K562 (cell line): ENCODE measurements around the gene ATP9B. TPM values are rescaled to one million over a fixed set of nuclear protein-coding genes. Genes with fewer than 3 reads are reported as not detected.

Source experiments
- ATAC-seq: fragments of 200-7000 bp; cut with Tn5 transposase; 3 replicates; pipeline ENCODE4 v1.9.1; 2020; ENCODE audit warnings: moderate library complexity
- BruUV-seq: library from RNA; stranded (reverse); fragments of 400-500 nt; replicated peaks from 2 replicates; lab custom pipeline; 2021; lab: Mats Ljungman, UMichigan
- CTCF ChIA-PET: fragments of 300-600 bp; formaldehyde crosslinking; extraction: SDS; loops from one replicate; lab custom pipeline; 2021; ENCODE audit warnings: low intra/inter-chr PET ratio; lab: Yijun Ruan, JAX
- POLR2A ChIA-PET: fragments of 300-600, 350-650 bp; sonication (Branson Sonifier 250); formaldehyde crosslinking; extraction: SDS; loops from one replicate; lab custom pipeline; 2021; ENCODE audit warnings: antibody characterized with exemption, inconsistent platforms; lab: Yijun Ruan, JAX
- DNase-seq, 4 experiments: peaks; one replicate each; pipeline versions ENCODE4 v3.0.0 to v3.0.0-alpha.2; 2011 to 2018; ENCODE audit warnings: low spot score in 3 of 4, mixed read lengths in 3 of 4; ENCODE audit errors: extremely low read depth in 1 of 4
- FAIRE-seq: peaks from 2 replicates; lab custom pipeline; 2011; peaks lifted over from hg19 to GRCh38; lab: Jason Lieb, UNC
- H2AFZ ChIP-seq: 2 replicates; pipeline ENCODE4 v1.6.0; 2011; ENCODE audit warnings: low read depth, low read length, control low read depth, inconsistent platforms
- H3K27ac ChIP-seq: fragments of 200-600 bp; 3 replicates; pipeline ENCODE4 v1.8.0; 2011; ENCODE audit warnings: low read depth, mild to moderate bottlenecking, control low read depth, inconsistent platforms, low read length, moderate library complexity, mixed read lengths; ENCODE audit errors: extremely low read depth
- H3K27me3 ChIP-seq, 2 experiments: fragments of 300-600 bp in 1 of 2; 2 replicates in 1 of 2; 3 replicates in 1 of 2; pipeline versions ENCODE4 v1.6.0 to v1.8.0; 2011; ENCODE audit warnings: inconsistent platforms in 2 of 2, low read length in 2 of 2, mild to moderate bottlenecking in 1 of 2, mixed read lengths in 1 of 2, moderate library complexity in 1 of 2; ENCODE audit not compliant: control insufficient read depth in 2 of 2, insufficient read depth in 2 of 2
- H3K36me3 ChIP-seq: fragments of 300-600 bp; 3 replicates; pipeline ENCODE4 v1.8.0; 2011; ENCODE audit warnings: mild to moderate bottlenecking, low read length, inconsistent platforms; ENCODE audit not compliant: control insufficient read depth, insufficient read depth
- H3K4me1 ChIP-seq, 2 experiments: fragments of 200-600 bp in 1 of 2; replicated peaks in 1 of 2; 2 replicates in 1 of 2; 3 replicates in 1 of 2; pipeline versions ENCODE4 v1.5.1 to v1.8.0; 2011; ENCODE audit warnings: inconsistent platforms in 2 of 2, low read length in 2 of 2, mild to moderate bottlenecking in 1 of 2, mixed read lengths in 1 of 2, moderate library complexity in 1 of 2; ENCODE audit not compliant: control insufficient read depth in 2 of 2, insufficient read depth in 2 of 2
- H3K4me2 ChIP-seq: 2 replicates; pipeline ENCODE4 v1.6.1; 2011; ENCODE audit warnings: low read length, control low read depth, inconsistent platforms, mixed read lengths; ENCODE audit not compliant: insufficient read depth
- H3K4me3 ChIP-seq: fragments of 200-600 bp; sonication (generic), shearing (Covaris generic); 2 replicates; pipeline ENCODE4 v1.5.1; 2016; ENCODE audit warnings: control low read depth, inconsistent platforms
- H3K79me2 ChIP-seq: fragments of 200-600 bp; 3 replicates; pipeline ENCODE4 v1.8.0; 2011; ENCODE audit warnings: low read length, inconsistent platforms; ENCODE audit not compliant: control insufficient read depth, insufficient read depth
- H3K9ac ChIP-seq, 2 experiments: 2 replicates each; pipeline versions ENCODE4 v1.6.0 to v1.6.1; 2011; ENCODE audit warnings: low read depth in 2 of 2, low read length in 2 of 2, control low read depth in 1 of 2, inconsistent platforms in 1 of 2, mild to moderate bottlenecking in 1 of 2, mixed read lengths in 1 of 2; ENCODE audit not compliant: insufficient read depth in 1 of 2
- H3K9me1 ChIP-seq: one replicate; pipeline ENCODE4 v1.6.0; 2011; ENCODE audit warnings: inconsistent platforms, mild to moderate bottlenecking, low read length, moderate library complexity; ENCODE audit not compliant: control insufficient read depth, insufficient read depth
- H3K9me3 ChIP-seq: replicated peaks from 2 replicates; pipeline ENCODE4 v1.5.1; 2011; ENCODE audit warnings: low read depth, low read length, inconsistent platforms; ENCODE audit not compliant: control insufficient read depth, insufficient read depth
- H4K20me1 ChIP-seq: replicated peaks from 2 replicates; pipeline ENCODE4 v1.6.1; 2011; ENCODE audit warnings: low read length, inconsistent platforms, mixed read lengths; ENCODE audit not compliant: control insufficient read depth, insufficient read depth
- EGR1 ChIP-seq: fragments of 450-650 bp; conservative IDR thresholded peaks from 2 replicates; pipeline ENCODE4 v1.6.1; 2017; ENCODE audit warnings: mild to moderate bottlenecking
- FOXJ2 ChIP-seq: fragments of 200-800 bp; sonication (Bioruptor generic); IDR thresholded peaks from 2 replicates; pipeline ENCODE4 v1.6.1; 2016; ENCODE audit warnings: missing genetic modification characterization, missing compliant biosample characterization
- FOXM1 ChIP-seq, 2 experiments: fragments of 450-650 bp in 1 of 2; sonication (generic) in 1 of 2; formaldehyde crosslinking in 1 of 2; IDR thresholded peaks; 2 replicates each; pipeline versions ENCODE4 v1.6.1 to v1.9.0; 2017 to 2022; ENCODE audit warnings: low read depth in 2 of 2, mild to moderate bottlenecking in 2 of 2, missing genetic modification reagents in 1 of 2, moderate library complexity in 1 of 2
- MIER1 ChIP-seq: fragments of 450-650 bp; IDR thresholded peaks from 2 replicates; pipeline ENCODE4 v1.6.1; 2016; ENCODE audit warnings: antibody characterized with exemption, mild to moderate bottlenecking, low read depth
- MTA2 ChIP-seq: fragments of 450-650 bp; IDR thresholded peaks from 2 replicates; pipeline ENCODE4 v1.6.1; 2016; ENCODE audit warnings: low read depth
- PCBP2 ChIP-seq: fragments of 200-400 bp; formaldehyde crosslinking; IDR thresholded peaks from 2 replicates; pipeline ENCODE4 v1.6.1; 2018; ENCODE audit warnings: low read length, low read depth, mild to moderate bottlenecking, moderate library complexity; ENCODE audit not compliant: poor library complexity, severe bottlenecking
- TBL1XR1 ChIP-seq, 2 experiments: IDR thresholded peaks; 2 replicates each; pipeline ENCODE4 v1.6.1; 2012; ENCODE audit warnings: improper control_type of control experiment in 2 of 2, low read length in 2 of 2, mild to moderate bottlenecking in 1 of 2
- TEAD1 ChIP-seq, 2 experiments: fragments of 450-650 bp in 1 of 2; sonication (generic) in 1 of 2; formaldehyde crosslinking; IDR thresholded peaks; 2 replicates each; pipeline versions ENCODE4 v1.4.0 to v1.8.0; 2020 to 2022; ENCODE audit warnings: mild to moderate bottlenecking in 2 of 2, missing genetic modification reagents in 1 of 2
- ZEB2 ChIP-seq: fragments of 450-650 bp; IDR thresholded peaks from 2 replicates; pipeline ENCODE4 v1.6.1; 2016
- WGBS: fragments of 100-300 bp; shearing (Covaris generic); methylation state at CpG from one replicate; pipeline ENCODE4 v1.1.6; 2016; ENCODE audit warnings: low coverage, mixed read lengths; ENCODE audit not compliant: insufficient coverage; ENCODE audit errors: missing lambda C conversion rate; 5-methylcytosine and 5-hydroxymethylcytosine counted together
- in situ Hi-C: fragments of 300-500 bp; cut with MboI; formaldehyde crosslinking; loops from 4 replicates; pipeline ENCODE4 v1.15.0; 2018; ENCODE audit warnings: inconsistent platforms, mixed read lengths
- intact Hi-C: fragments of 100-400 bp; cut with micrococcal nuclease; formaldehyde crosslinking; loops from 2 replicates; pipeline ENCODE4 v1.14.2; 2022
- polyA plus RNA-seq, 8 experiments: library from polyadenylated mRNA; depleted of rRNA in 4 of 8; stranded (reverse) in 5 of 8; unstranded in 3 of 8; fragments of >200 nt; fragmentation: Nextera tagmentation in 2 of 8; fragmentation: Illumina TruSeq in 1 of 8; extraction: Ambion mirVana in 2 of 8; extraction: Trizol in 1 of 8; gene quantifications; 2 replicates each; pipeline versions ENCODE4 v1.2.1 to v1.2.3, GENCODE V29; 2011 to 2014; ENCODE audit warnings: inconsistent platforms in 1 of 8, missing spikeins in 1 of 8
- total RNA-seq, 7 experiments: library from RNA; depleted of rRNA in 6 of 7; stranded (reverse); fragments of >200 nt in 6 of 7; fragmentation: Illumina TruSeq in 2 of 7; extraction: Trizol in 2 of 7; gene quantifications; 2 replicates each; pipeline versions ENCODE4 v1.2.1 to v1.2.3, GENCODE V29; 2011 to 2021; ENCODE audit warnings: low replicate concordance in 1 of 7
- TF ChIP-seq, protein P1 (sequence below): fragments of 250-450 bp; sonication (Bioruptor Pico); IDR thresholded peaks from 2 replicates; pipeline ENCODE4 v1.8.0; 2022; ENCODE audit warnings: inconsistent platforms, mild to moderate bottlenecking, moderate library complexity, borderline replicate concordance

The ATP9B gene
- total and polyA plus RNA-seq, 9 of the 15 experiments (the other 6 are each of a cell fraction or from before 2014, with no cell fraction given), result 0.66 to 13.2 (median 7.9) TPM

DNA sequence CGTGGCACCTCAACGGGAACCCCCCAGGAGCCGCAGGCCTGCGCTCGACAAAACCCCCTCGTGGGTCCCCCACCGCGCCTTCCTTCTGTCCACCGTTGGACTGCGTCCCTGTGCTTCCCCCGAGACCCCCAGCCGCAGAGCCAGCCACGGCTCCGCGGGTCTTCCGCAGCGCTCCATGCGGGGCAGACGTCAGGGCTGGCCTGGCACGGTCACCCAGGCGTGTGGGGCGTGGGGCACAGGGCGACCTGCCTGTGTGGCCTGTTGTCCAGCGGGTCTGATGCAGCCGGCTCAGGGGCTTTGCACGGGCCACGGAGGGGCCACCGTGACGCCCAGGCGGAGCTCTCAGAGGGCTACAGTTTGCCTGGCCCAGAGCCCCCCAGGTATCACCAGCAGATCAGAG is 337.5 kb downstream of the ATP9B start:
- POLR2A ChIA-PET, result interaction anchor here (1.5 kb wide), 1 partner anchor 8 kb away, joined by 3 read pairs; no protein-coding TSS in a partner anchor
- Histone ChIP-seq H3K79me2 (peaks cover 29% of the 10 kb centered on the region), H4K20me1 (peaks cover 26% of the 10 kb centered on the region), H3K4me1 (peaks cover 8 to 47% of the 10 kb centered on the region in 2 experiments; a peak in 4 of 5 replicates), H2AFZ (no peak overlapping the region), H3K27ac (no peak overlapping the region), H3K27me3 (no peaks in the 10 kb centered on the region)
- FAIRE-seq (no peak), DNase-seq (no peak)
- 96% methylated on average over 15 of the region's 30 CpGs for WGBS
- BruUV-seq, result no TSS peak
- TF ChIP-seq FOXJ2 (tag), result no peak
- TF ChIP-seq MTA2, result no peak
- TF ChIP-seq FOXM1 (IDR thresholded peaks at IDR 0.05; ENCODE audit: low read depth), result no peak
- TF ChIP-seq FOXM1 (CRISPR knock-in tag; IDR thresholded peaks at IDR 0.05; ENCODE audit: low read depth), result no peak
- no peak for TF ChIP-seq ZEB2
- TF ChIP-seq, protein P1, sequence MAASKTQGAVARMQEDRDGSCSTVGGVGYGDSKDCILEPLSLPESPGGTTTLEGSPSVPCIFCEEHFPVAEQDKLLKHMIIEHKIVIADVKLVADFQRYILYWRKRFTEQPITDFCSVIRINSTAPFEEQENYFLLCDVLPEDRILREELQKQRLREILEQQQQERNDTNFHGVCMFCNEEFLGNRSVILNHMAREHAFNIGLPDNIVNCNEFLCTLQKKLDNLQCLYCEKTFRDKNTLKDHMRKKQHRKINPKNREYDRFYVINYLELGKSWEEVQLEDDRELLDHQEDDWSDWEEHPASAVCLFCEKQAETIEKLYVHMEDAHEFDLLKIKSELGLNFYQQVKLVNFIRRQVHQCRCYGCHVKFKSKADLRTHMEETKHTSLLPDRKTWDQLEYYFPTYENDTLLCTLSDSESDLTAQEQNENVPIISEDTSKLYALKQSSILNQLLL, result no peak
- no peak for TF ChIP-seq EGR1
- TF ChIP-seq MIER1, result no peak
- TF ChIP-seq TBL1XR1 (IDR thresholded peaks at IDR 0.05; ENCODE audit: low read length in 2 of 2), result no peak
- TF ChIP-seq TEAD1 (CRISPR knock-in tag; IDR thresholded peaks at IDR 0.05), result no peak
- no peak for TF ChIP-seq PCBP2
- TF ChIP-seq, all 486 proteins: peak for 0
- Histone ChIP-seq H3K36me3 (no peaks in the 10 kb centered on the region; the same call in 2 of the 3 replicates), H3K4me3 (no peak overlapping the region), H3K9me1 (peaks cover 6% of the 10 kb centered on the region), H3K9ac (no peak overlapping the region), H3K4me2 (no peak overlapping the region), H3K9me3 (no peaks in the 10 kb centered on the region)
- in situ Hi-C loops (no loop called here), intact Hi-C loops (no loop called here)
- ATAC-seq, result no peak
- CTCF ChIA-PET, result no interaction called here
